LNCAP (cell line): ENCODE results near the gene JAG2.

Experiments used
- CTCF ChIP-seq: fragments of 450-650 bp; IDR thresholded peaks from 2 replicates; pipeline ENCODE4 v1.5.1; 2017; ENCODE audit warnings: mild to moderate bottlenecking

The JAG2 gene

GRCh38 chr14:105123064-105123665, 45.4 kb downstream of the JAG2 start:
- TF ChIP-seq CTCF = no peak

- TF ChIP-seq CTCF = no peak
Observed at GRCh38 chr14:105120056-105120455, 48.5 kb downstream of the JAG2 start.

- TF ChIP-seq CTCF = no peak
Observed at GRCh38 chr14:105119408-105120025, 49.1 kb downstream of the JAG2 start.

- no peak for TF ChIP-seq CTCF
Observed at GRCh38 chr14:105118646-105119407, 49.7 kb downstream of the JAG2 start.

- no peak for TF ChIP-seq CTCF
Observed at GRCh38 chr14:105117710-105118385, 50.7 kb downstream of the JAG2 start.

GRCh38 chr14:105117257-105117646, 51.3 kb downstream of the JAG2 start:
- TF ChIP-seq CTCF = no peak

- no peak for TF ChIP-seq CTCF
Observed at GRCh38 chr14:105116451-105117256, 51.9 kb downstream of the JAG2 start.
